ENCODE results near the gene TRIM17. TPM values are rescaled to one million over a fixed set of nuclear protein-coding genes. Genes with fewer than 3 reads are reported as not detected.

The TRIM17 gene
- total RNA-seq, 2 experiments from 2014 or later = 0.13 TPM; not detected in 1

- POLR2A ChIA-PET = interaction anchor here (1.1 kb wide), 1 partner anchor 11 kb away, joined by 3 read pairs; no protein-coding TSS in a partner anchor
- no peak for DNase-seq (ENCODE audit: low spot score)
- no peak overlapping the region for H3K4me2 ChIP-seq (ENCODE audit: low read length)
- H3K4me3 ChIP-seq (ENCODE audit: low read depth, low read length, poor library complexity, severe bottlenecking) = no peak overlapping the region
- peaks cover 4% of the 10 kb centered on the region; the same call in 1 of the 2 replicates for H3K36me3 ChIP-seq (ENCODE audit: insufficient read depth, low read length)
- H2AFZ ChIP-seq (ENCODE audit: low read length) = no peak overlapping the region
- peaks cover 23% of the 10 kb centered on the region for H3K79me2 ChIP-seq (ENCODE audit: insufficient read depth, low read depth, low read length)
- intact Hi-C loops (cut with micrococcal nuclease; ENCODE audit: unreplicated experiment) = loop anchor here (10.0 kb wide), 1 partner anchor 108 kb away; no protein-coding TSS in a partner anchor
- no TSS peak for BruUV-seq (replicated peaks)
- no peaks in the 10 kb centered on the region for H3K9me3 ChIP-seq (ENCODE audit: low read length)
- no peaks in the 10 kb centered on the region for H3K9me2 ChIP-seq (ENCODE audit: insufficient read depth, low read length)
- CTCF ChIA-PET (ENCODE audit: unreplicated experiment) = interaction anchor here (0.6 kb wide), 1 partner anchor 803 kb away, joined by 5 read pairs; no protein-coding TSS in a partner anchor
- H4K20me1 ChIP-seq (ENCODE audit: insufficient read depth, low read length) = peaks cover 4% of the 10 kb centered on the region
- H3K27ac ChIP-seq (ENCODE audit: low read depth, low read length, poor library complexity, severe bottlenecking) = no peak overlapping the region
- no peak for TF ChIP-seq EZH2phosphoT487 (IDR thresholded peaks at IDR 0.05; ENCODE audit: borderline replicate concordance, low read depth, low read length)
- TF ChIP-seq, protein P1, sequence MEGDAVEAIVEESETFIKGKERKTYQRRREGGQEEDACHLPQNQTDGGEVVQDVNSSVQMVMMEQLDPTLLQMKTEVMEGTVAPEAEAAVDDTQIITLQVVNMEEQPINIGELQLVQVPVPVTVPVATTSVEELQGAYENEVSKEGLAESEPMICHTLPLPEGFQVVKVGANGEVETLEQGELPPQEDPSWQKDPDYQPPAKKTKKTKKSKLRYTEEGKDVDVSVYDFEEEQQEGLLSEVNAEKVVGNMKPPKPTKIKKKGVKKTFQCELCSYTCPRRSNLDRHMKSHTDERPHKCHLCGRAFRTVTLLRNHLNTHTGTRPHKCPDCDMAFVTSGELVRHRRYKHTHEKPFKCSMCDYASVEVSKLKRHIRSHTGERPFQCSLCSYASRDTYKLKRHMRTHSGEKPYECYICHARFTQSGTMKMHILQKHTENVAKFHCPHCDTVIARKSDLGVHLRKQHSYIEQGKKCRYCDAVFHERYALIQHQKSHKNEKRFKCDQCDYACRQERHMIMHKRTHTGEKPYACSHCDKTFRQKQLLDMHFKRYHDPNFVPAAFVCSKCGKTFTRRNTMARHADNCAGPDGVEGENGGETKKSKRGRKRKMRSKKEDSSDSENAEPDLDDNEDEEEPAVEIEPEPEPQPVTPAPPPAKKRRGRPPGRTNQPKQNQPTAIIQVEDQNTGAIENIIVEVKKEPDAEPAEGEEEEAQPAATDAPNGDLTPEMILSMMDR (conservative IDR thresholded peaks at IDR 0.05; ENCODE audit: low read length) = no peak
- H3K4me1 ChIP-seq (ENCODE audit: insufficient read depth, low read length, poor library complexity, severe bottlenecking) = peaks cover 8% of the 10 kb centered on the region
These were observed 35.7 kb upstream of the TRIM17 start for GRCh38 chr1:228452194-228453021.

DNA sequence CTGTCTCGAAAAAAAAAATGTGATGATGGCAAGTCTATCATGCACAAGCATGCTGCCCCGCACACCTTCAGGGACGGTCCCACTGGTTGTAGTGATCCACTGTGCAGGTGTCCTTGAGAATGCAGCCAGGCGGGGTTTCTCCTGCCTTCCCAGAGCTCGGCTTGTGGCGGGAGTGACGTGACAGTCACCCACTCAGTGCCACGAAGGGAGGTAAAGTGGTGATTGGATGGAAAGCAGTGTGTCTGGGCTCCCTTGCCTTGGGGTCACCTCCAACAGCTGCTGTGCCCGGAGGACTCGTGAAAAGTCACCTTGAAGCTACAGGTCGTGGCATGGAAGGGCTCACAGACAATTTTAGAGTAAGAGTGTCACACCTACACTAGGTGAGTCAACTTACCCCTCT, 33.5 kb upstream of the TRIM17 start:
- CTCF ChIA-PET (ENCODE audit: unreplicated experiment) = no interaction called here
- TF ChIP-seq EZH2phosphoT487 (IDR thresholded peaks at IDR 0.05; ENCODE audit: borderline replicate concordance, low read depth, low read length) = no peak
- TF ChIP-seq, protein P1 (conservative IDR thresholded peaks at IDR 0.05; ENCODE audit: low read length) = no peak
- no peak for DNase-seq (ENCODE audit: low spot score)
- H2AFZ ChIP-seq (ENCODE audit: low read length) = no peak overlapping the region
- H3K36me3 ChIP-seq (ENCODE audit: insufficient read depth, low read length) = peaks cover 4% of the 10 kb centered on the region; the same call in 1 of the 2 replicates
- H3K4me3 ChIP-seq (ENCODE audit: low read depth, low read length, poor library complexity, severe bottlenecking) = no peak overlapping the region
- H4K20me1 ChIP-seq (ENCODE audit: insufficient read depth, low read length) = no peaks in the 10 kb centered on the region
- peaks cover 2% of the 10 kb centered on the region for H3K4me1 ChIP-seq (ENCODE audit: insufficient read depth, low read length, poor library complexity, severe bottlenecking)
- H3K79me2 ChIP-seq (ENCODE audit: insufficient read depth, low read depth, low read length) = peaks cover 3% of the 10 kb centered on the region; the same call in 1 of the 2 replicates
- no peak overlapping the region for H3K4me2 ChIP-seq (ENCODE audit: low read length)
- H3K9me3 ChIP-seq (ENCODE audit: low read length) = no peaks in the 10 kb centered on the region
- POLR2A ChIA-PET = interaction anchor here (0.6 kb wide), 1 partner anchor 51 kb away, joined by 3 read pairs; no protein-coding TSS in a partner anchor
- H3K9me2 ChIP-seq (ENCODE audit: insufficient read depth, low read length) = no peaks in the 10 kb centered on the region
- BruUV-seq (replicated peaks) = no TSS peak
- H3K27ac ChIP-seq (ENCODE audit: low read depth, low read length, poor library complexity, severe bottlenecking) = no peak overlapping the region
- intact Hi-C loops (cut with micrococcal nuclease; ENCODE audit: unreplicated experiment) = loop anchor here (10.0 kb wide), 1 partner anchor 105 kb away; no protein-coding TSS in a partner anchor

- H3K9me2 ChIP-seq (ENCODE audit: insufficient read depth, low read length) = no peaks in the 10 kb centered on the region
- no TSS peak for BruUV-seq (replicated peaks)
- intact Hi-C loops (cut with micrococcal nuclease; ENCODE audit: unreplicated experiment) = no loop called here
- H3K4me2 ChIP-seq (ENCODE audit: low read length) = no peak overlapping the region
- TF ChIP-seq EZH2phosphoT487 (IDR thresholded peaks at IDR 0.05; ENCODE audit: borderline replicate concordance, low read depth, low read length) = no peak
- CTCF ChIA-PET (ENCODE audit: unreplicated experiment) = no interaction called here
- H4K20me1 ChIP-seq (ENCODE audit: insufficient read depth, low read length) = no peaks in the 10 kb centered on the region
- POLR2A ChIA-PET = interaction anchor here (0.8 to 1.3 kb wide), 2 partner anchors 9 to 10 kb away, joined by 4 to 5 read pairs; a partner anchor contains a TSS
- no peaks in the 10 kb centered on the region for H3K4me1 ChIP-seq (ENCODE audit: insufficient read depth, low read length, poor library complexity, severe bottlenecking)
- no peak overlapping the region for H3K27ac ChIP-seq (ENCODE audit: low read depth, low read length, poor library complexity, severe bottlenecking)
- no peak overlapping the region for H2AFZ ChIP-seq (ENCODE audit: low read length)
- H3K79me2 ChIP-seq (ENCODE audit: insufficient read depth, low read depth, low read length) = no peaks in the 10 kb centered on the region
- H3K36me3 ChIP-seq (ENCODE audit: insufficient read depth, low read length) = no peaks in the 10 kb centered on the region
- H3K9me3 ChIP-seq (ENCODE audit: low read length) = no peaks in the 10 kb centered on the region
- DNase-seq (ENCODE audit: low spot score) = no peak
- H3K4me3 ChIP-seq (ENCODE audit: low read depth, low read length, poor library complexity, severe bottlenecking) = no peak overlapping the region
These were observed 31.7 kb upstream of the TRIM17 start for GRCh38 chr1:228448372-228448771.
